ENCODE measurements around the gene SUN3. TPM values are rescaled to one million over a fixed set of nuclear protein-coding genes. Genes with fewer than 3 reads are reported as not detected.
A peak's percentile ranks its signal among the peaks of the same experiment; 100 is the strongest.

Gene SUN3
- total RNA-seq: not detected
- long read RNA-seq, donor 1: 0 reads
- long read RNA-seq, donor 2: 0 reads

GRCh38 chr7:48028938-48029337 lies at the start of gene SUN3:
TSS of gene SUN3 (minus strand) at chr7:48029107. CDS start at chr7:48028938, 169 bp downstream.
- intact Hi-C loops (cut with DNase I): no loop called here
- DNase-seq (ENCODE audit: low spot score): no peak

- intact Hi-C loops (cut with DNase I): no loop called here
- DNase-seq (ENCODE audit: low spot score): no peak
Measured at GRCh38 chr7:48078470-48078869, 49.6 kb upstream of the SUN3 start.

GRCh38 chr7:48077423-48077822 lies 48.5 kb upstream of the SUN3 start:
- DNase-seq (ENCODE audit: low spot score): no peak
- intact Hi-C loops (cut with DNase I): no loop called here

GRCh38 chr7:48074204-48074654 lies 45.3 kb upstream of the SUN3 start:
- DNase-seq (ENCODE audit: low spot score): no peak

GRCh38 chr7:48067475-48067874 lies 38.6 kb upstream of the SUN3 start:
- DNase-seq (ENCODE audit: low spot score): no peak
- intact Hi-C loops (cut with DNase I): no loop called here

More at GRCh38 chr7:48074204-48074654, 45.3 kb upstream of the SUN3 start:
- intact Hi-C loops (cut with DNase I): no loop called here

- intact Hi-C loops (cut with DNase I): no loop called here
- no peak for DNase-seq (ENCODE audit: low spot score)
Measured at GRCh38 chr7:48063985-48064384, 35.1 kb upstream of the SUN3 start.

- intact Hi-C loops (cut with DNase I): no loop called here
- DNase-seq (ENCODE audit: low spot score): no peak
Measured at GRCh38 chr7:48059706-48060105, 30.8 kb upstream of the SUN3 start.

- no peak for DNase-seq (ENCODE audit: low spot score)
- intact Hi-C loops (cut with DNase I): no loop called here
Measured at GRCh38 chr7:48058990-48059389, 30.1 kb upstream of the SUN3 start.

DNA sequence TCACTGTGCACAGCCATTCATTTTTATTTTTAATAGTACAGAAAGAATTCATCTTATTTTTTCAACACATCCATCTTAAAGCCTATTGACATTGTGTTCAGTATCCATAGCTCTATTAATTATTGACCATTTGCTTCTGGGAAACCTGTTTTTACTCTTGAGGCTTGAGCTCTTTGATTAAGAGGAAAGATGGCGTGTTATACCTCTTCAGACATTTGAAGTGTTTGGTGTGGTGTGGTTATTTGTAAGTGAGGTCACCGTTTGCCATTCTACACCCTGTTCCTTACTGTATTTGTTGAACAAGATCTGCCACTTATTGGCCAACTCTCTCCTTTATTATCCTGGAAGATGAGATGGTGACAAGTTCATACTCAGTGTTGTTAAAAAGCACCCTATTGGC lies 24.8 kb upstream of the SUN3 start:
- DNase-seq (ENCODE audit: low spot score): no peak
- intact Hi-C loops (cut with DNase I): no loop called here

- intact Hi-C loops (cut with DNase I): no loop called here
- no peak for DNase-seq (ENCODE audit: low spot score)
Measured at GRCh38 chr7:48052748-48053147, 23.8 kb upstream of the SUN3 start.

DNA sequence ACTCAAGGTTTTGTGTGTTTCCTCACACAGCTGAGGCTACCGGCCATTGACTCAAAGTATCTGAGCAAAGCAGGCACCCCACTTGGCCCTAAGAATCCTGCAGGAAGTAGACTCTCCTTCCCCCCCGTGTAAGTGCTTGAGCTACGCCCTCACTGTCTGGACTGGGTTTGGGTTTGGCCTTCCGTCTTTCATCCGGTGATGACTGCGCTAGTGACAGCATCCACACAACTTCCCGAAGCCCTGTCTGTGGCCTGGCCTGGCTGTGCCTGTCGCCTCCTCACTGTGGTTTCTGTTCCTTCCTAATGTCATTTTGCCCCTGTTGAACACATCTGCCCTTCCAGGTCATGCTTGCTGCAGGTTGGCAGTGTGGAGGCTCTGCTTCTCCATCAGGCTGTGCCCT lies 20.9 kb upstream of the SUN3 start:
- DNase-seq (ENCODE audit: low spot score): no peak
- intact Hi-C loops (cut with DNase I): no loop called here

DNA sequence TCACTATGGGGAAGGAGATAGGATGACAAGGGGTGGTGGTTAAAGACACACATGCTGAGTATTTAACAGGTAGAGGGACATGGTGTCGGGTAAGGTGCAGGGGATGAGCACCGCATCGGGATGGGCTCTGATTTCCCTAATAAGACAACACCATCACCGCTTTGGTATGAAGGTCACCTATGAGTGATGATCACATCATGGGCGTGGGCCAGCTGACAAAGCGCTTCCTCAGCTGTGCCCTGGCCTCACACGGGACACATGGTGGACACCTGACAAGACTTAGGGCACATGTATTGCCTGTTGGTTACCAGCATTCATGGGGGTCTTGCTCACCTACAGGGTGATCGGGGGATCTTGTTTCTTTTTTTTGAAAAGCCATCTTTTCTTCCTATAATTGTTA lies 19.2 kb upstream of the SUN3 start:
- intact Hi-C loops (cut with DNase I): no loop called here
- DNase-seq (ENCODE audit: low spot score): no peak

DNA sequence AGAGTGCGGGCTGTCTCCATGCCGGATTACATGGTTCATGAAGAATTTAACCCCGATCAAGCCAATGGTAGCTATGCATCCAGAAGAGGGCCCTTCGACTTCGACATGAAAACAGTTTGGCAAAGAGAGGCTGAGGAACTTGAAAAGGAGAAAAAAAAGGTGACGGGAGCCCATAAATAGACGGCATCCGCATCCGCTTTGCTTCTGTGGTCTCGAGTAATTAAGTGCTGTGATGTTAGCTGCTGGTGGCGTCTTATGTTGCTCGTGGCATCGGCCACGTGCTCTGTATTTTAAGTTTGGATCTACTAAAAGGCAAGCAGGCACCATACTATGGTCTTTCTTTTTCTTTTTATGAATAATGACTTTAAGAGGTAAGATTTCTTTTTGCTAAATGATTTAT lies 17.6 kb upstream of the SUN3 start:
- no peak for DNase-seq (ENCODE audit: low spot score)
- intact Hi-C loops (cut with DNase I): no loop called here

- DNase-seq (ENCODE audit: low spot score): no peak
- intact Hi-C loops (cut with DNase I): no loop called here
Measured at GRCh38 chr7:48045195-48045765, 16.4 kb upstream of the SUN3 start.

GRCh38 chr7:48042636-48043035 lies 13.7 kb upstream of the SUN3 start:
- no peak for DNase-seq (ENCODE audit: low spot score)
- intact Hi-C loops (cut with DNase I): no loop called here

DNA sequence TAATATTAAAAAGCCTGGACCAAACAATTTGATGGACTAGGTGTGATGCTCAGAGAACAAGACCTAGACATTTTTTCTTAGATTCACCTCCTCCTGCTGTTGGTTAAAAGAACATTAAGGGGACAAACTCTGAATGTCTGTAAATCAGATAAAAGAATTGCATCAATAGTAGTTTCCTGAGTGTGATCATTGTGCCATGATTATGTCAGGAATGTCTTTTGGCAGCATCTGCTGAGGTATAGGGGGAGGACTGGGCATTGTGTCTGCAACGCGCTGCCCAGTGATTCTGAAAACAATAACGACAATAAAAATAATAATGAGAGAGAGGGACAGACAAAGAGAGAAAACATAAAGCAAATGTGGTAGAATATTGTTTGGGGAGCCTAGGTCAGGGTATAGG lies 13.3 kb upstream of the SUN3 start:
- intact Hi-C loops (cut with DNase I): no loop called here
- DNase-seq (ENCODE audit: low spot score): no peak

GRCh38 chr7:48041653-48041970 lies 12.7 kb upstream of the SUN3 start:
- intact Hi-C loops (cut with DNase I): no loop called here

GRCh38 chr7:48040944-48041652 lies 12.2 kb upstream of the SUN3 start:
- intact Hi-C loops (cut with DNase I): no loop called here
- no peak for DNase-seq (ENCODE audit: low spot score)

More at GRCh38 chr7:48041653-48041970, 12.7 kb upstream of the SUN3 start:
- DNase-seq (ENCODE audit: low spot score): no peak

DNA sequence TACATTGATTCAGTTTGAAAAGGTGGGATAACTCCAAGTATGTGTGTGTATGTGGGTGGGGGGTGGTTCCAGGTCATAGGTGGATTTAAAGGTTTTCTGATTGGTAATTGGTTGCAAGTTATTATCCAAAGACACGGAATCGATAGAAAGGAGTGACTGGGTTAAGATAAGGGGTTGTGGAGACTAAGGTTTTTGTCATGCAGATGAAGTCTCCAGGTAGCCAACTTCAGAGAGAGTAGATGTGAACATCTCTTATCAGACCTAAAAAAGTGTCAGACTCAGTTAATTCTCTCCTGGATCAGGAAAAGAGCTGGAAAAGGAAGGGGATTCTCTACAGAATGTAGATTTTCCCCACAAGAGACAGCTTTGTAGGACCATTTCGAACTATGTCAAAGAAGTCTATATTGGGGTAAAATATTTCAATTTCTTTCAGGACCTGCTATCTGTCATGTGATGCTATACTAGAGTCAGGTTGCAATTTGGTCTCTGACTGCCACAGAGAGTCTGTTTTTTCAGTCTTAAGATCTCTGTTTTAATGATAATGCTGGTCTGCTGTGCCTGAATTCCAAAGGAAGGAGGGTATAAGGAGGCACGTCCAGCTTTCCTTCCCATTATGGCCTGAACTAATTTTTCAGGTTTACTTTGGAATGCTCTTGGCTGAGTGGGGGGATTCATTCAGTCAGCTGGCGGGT lies 10.1 kb upstream of the SUN3 start:
- intact Hi-C loops (cut with DNase I): no loop called here
- no peak for DNase-seq (ENCODE audit: low spot score)

- intact Hi-C loops (cut with DNase I): no loop called here
- peak; percentile 85 for DNase-seq (ENCODE audit: low spot score)
Measured at GRCh38 chr7:48035967-48036478, 7.1 kb upstream of the SUN3 start.

All from posterior vena cava (tissue), 2 donors.